Peyer's patch (tissue), 4 donors: ENCODE data around the gene DYNLL2.

Experiments
- POLR2A ChIP-seq, 2 donors: fragments of 450-650 bp; IDR thresholded peaks; one replicate each; pipeline ENCODE4 v1.5.1; 2017; ENCODE audit warnings: antibody characterized with exemption in 2 of 2, mild to moderate bottlenecking in 2 of 2, moderate library complexity in 2 of 2
- TF ChIP-seq, protein P1 (sequence below), 6 experiments: fragments of 450-650 bp in 4 of 6; fragments of 200-600 bp in 2 of 6; sonication (generic) in 1 of 6; IDR thresholded peaks; one replicate each; pipeline ENCODE4 v1.5.1; 2017 to 2019; ENCODE audit warnings: antibody characterized with exemption in 6 of 6, mild to moderate bottlenecking in 3 of 6, moderate library complexity in 1 of 6

DNA sequence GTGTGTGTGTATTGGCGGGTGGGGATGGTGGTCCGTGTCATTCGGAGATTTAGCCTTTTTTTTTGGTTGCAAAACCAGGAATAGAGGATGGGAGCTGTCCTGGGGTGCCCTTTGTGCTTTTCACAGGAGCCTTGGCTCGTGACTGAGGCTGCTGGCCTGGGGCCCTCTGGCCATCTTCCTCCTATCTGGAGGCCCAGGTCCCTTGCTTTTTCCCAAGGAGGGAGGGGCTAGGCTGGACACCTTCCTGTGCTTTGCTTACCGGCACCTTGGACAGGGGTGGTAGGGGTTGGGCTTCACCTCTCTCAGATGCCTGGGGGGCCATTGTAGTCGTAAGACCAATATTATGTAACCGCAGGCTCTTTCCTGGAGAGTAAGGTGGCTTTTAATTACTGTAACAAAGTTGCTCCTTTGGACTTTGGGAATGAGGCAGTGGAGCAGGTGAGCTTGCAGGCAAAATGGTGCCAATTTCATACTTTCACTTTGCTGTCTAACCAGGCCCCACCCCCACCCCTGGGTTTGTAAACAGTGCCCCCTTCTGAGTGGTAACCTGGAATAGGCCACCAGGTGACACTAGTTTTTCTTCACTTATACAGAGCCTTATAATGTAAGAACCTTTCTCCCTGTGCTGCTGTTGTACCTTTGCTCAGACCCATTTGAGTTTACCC is 1.2 kb downstream of the DYNLL2 start:
- TF ChIP-seq, protein P1, sequence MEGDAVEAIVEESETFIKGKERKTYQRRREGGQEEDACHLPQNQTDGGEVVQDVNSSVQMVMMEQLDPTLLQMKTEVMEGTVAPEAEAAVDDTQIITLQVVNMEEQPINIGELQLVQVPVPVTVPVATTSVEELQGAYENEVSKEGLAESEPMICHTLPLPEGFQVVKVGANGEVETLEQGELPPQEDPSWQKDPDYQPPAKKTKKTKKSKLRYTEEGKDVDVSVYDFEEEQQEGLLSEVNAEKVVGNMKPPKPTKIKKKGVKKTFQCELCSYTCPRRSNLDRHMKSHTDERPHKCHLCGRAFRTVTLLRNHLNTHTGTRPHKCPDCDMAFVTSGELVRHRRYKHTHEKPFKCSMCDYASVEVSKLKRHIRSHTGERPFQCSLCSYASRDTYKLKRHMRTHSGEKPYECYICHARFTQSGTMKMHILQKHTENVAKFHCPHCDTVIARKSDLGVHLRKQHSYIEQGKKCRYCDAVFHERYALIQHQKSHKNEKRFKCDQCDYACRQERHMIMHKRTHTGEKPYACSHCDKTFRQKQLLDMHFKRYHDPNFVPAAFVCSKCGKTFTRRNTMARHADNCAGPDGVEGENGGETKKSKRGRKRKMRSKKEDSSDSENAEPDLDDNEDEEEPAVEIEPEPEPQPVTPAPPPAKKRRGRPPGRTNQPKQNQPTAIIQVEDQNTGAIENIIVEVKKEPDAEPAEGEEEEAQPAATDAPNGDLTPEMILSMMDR (IDR thresholded peaks at IDR 0.05): peak in 5 of 6 experiments; percentile 12 to 33 (median 27)
- no peak for TF ChIP-seq POLR2A (IDR thresholded peaks at IDR 0.05)
